ENCODE data around the gene ASAP2.

GRCh38 chr2:9197916-9198315 is 8.7 kb upstream of the ASAP2 start:
- TF ChIP-seq, protein P1, sequence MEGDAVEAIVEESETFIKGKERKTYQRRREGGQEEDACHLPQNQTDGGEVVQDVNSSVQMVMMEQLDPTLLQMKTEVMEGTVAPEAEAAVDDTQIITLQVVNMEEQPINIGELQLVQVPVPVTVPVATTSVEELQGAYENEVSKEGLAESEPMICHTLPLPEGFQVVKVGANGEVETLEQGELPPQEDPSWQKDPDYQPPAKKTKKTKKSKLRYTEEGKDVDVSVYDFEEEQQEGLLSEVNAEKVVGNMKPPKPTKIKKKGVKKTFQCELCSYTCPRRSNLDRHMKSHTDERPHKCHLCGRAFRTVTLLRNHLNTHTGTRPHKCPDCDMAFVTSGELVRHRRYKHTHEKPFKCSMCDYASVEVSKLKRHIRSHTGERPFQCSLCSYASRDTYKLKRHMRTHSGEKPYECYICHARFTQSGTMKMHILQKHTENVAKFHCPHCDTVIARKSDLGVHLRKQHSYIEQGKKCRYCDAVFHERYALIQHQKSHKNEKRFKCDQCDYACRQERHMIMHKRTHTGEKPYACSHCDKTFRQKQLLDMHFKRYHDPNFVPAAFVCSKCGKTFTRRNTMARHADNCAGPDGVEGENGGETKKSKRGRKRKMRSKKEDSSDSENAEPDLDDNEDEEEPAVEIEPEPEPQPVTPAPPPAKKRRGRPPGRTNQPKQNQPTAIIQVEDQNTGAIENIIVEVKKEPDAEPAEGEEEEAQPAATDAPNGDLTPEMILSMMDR (IDR thresholded peaks at IDR 0.05; ENCODE audit: low read length), result no peak
- no peak for TF ChIP-seq EZH2 (optimal IDR thresholded peaks at IDR 0.05; ENCODE audit: low read depth, low read length)
